SHP77 treated with DMSO at 0.1 percent for 48 hours (cell line): Measurements from ENCODE around the gene B3GALT6.

Experiments used
- DNase-seq: peaks from one replicate; lab custom pipeline; 2025; lab: John Stamatoyannopoulos, UW

The B3GALT6 gene

DNA sequence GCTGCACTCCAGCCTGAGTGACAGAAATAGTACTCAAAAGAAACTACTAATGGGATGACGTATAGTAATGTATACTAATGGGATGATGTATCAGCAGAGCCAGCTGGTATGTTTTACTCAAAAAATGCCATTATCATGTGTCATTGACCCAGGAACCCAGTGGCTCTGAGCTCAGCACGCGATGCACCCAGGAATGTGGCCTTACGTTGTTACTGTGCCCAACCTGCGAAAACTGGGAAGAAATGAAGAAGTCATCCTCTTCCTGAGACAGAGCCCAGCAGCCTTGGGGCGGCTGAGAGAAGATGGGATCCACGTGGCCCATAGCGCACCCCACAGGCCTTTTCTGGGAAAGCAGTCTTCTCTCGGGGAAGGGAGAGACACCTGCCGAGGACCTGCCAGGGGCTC, 32.8 kb downstream of the B3GALT6 start:
- no peak for DNase-seq

DNA sequence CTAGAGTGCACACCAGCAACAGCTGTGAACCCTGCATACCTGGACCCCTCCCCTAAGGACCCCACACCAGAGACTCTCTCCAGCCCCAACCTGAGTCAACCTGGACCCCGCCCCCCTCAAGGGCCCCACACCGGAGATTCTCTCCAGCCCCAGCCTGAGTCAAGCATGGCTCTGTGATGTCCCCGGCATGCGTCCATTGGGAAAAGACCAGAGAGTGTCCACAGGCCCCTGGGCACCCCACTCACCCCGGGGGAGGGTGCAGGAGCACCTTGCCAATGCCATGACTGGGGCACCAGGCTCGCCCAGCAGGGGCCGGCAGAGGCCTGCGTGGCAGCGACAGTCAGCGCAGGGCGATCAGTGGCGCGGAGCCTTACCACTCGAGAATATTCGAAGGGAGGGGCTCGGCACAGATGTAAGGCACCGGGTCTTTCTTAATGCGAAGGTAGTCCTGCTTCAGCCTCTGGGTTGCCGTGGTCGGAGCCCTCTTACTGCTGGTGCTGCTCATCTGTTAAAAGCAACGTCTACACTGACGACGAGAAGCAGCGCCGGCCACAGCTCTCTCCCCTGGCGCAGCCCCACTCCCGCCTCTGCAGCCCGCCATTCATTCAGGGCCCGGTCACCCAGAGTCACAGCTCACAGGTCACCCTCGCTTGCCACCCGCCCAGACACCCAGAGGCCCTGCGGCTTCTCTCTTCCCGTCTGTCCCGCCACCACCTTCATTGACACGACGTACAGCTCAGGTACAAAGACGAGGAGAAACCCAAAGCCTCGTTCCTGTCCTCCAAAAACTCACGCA, 35.6 kb downstream of the B3GALT6 start:
- DNase-seq, result no peak

DNA sequence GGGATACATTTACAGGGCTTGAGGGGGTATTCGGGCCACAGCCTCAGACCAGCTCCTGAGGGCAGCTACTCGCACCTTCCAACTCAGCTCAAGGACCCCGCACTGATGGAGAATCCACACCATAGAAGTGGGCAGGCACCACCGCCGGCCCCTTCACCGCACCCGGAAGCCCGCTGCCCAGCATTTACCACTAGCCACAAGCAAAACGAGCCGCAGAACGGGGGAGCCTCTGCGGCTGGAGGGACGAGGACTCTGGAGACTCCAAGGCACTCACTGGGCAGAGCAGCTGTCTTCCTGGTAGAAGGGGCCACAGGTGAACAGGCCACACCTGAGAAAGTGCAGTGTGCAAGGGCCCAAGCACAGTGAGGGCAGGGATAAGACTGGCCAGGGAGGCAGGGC, 36.2 kb downstream of the B3GALT6 start:
- DNase-seq, result no peak

DNA sequence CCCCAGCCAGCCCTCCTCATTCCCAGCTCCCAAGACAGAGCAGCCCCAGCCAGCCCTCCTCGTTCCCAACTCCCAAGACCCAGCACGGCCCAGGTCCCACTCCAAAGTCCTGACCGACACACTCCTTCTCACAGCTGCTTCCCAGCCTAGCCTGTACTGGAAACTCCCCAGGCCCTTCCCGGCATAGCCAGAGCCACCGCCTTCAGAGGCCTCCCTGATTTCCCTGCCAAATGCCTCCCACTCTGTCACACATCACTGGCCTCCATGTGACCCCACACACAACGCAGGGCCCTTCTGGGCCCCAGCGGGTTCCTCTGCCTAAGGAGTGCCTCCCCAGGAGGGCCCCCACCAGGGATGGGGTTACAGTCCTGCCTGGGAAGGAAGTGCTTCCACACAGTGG, 38.8 kb downstream of the B3GALT6 start:
- DNase-seq, result no peak

DNA sequence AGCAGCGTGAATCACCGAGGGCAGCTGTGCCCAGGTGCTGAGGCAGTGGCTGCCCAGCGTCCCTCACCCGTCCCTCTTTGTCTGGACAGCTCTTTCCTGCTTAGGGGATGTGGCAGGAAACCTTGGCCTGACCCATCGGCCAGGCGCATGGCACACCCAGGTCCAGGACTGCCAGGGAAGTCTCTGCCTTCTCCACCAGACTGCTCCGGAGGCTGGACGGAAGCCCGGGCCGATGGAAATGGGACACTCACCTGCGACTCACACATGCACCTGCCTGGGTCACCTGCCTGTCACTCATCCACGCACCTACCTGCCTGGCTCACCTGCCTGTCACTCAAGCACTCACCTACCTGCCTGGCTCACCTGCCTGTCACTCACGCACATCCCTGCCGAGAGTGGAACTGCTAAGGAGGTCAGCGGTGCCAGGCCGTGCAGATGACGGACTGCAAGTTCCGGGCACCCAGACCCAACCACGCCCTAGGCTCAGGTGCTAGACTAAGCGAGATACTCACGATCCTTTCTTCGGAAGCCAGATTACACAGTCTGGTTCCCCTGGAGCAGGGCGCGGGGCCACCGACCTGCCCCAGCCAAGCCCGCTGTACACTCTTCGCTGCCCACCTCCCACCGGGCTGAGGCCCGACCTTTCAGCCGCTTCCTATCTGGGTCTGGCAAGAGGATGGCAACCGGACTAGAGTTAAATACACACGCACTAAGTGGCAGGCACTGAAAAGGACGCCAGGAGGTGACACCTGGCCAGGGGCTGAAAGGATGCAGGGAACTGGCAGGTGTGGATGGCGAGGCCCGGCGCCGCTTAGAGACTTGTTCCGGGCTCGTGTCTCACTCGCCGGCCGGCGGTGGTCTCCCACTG, 40.5 kb downstream of the B3GALT6 start:
- DNase-seq, result no peak

DNA sequence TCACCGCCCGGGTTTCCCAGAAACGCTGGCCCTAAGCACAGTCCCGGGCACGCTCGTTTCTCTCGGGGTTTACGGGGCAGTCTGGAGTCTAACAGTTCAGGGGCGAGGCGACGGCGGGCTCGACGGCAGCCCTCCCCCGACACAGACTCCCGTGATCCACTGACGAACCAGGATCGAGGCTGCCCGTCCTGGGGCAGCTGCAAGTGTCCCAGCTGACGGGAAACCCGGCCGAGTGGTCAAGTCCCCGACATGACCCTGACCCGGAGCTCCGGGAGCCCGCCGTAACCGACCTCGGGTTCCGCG, 41.1 kb downstream of the B3GALT6 start:
- no peak for DNase-seq

DNA sequence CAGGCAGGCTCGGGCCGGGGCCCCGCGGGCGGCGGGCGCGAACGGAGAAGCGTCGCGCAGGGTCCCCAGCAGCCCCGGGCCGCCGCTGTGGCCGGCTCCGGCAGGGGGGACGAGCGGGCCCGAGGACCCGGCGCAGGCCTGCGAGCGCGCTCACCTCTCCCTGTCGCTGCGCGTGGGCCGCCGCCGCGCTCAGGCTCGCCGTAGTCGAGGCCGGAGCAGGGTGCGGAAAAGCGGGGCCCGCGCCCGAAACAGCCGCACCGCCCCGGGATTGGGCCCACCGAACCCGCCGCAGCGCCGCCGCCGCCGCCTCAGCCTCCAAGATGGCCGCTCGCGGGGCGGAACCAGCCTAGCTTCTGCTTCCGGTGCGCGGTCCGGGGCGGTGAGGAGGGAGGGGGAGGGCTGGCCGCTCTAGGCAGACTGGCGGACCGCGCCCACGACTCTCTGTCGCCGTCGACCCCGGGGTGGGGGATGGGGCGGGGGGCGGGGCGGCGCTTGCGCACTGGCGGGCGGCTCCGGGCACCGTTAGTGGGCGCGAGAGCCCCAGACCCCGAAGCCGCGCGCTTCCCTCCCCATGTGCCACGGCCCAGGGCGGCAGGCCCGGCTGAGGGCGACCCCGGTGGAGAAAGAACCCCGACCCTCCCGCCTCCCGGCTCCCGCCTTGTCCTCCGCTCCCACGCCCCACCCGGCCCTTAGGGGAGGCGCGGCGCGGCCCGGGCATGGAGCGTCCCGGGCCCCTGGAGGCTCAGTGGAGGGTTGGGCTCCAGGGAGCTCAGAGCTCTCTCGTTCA, 41.7 kb downstream of the B3GALT6 start, which contains the start of gene UBE2J2:
Gene UBE2J2 (minus strand): TSS at position 343 of the 787 bp plus-strand sequence. CDS start 5,862 bp downstream, outside the sequence.
- DNase-seq, result peak; percentile 22

DNA sequence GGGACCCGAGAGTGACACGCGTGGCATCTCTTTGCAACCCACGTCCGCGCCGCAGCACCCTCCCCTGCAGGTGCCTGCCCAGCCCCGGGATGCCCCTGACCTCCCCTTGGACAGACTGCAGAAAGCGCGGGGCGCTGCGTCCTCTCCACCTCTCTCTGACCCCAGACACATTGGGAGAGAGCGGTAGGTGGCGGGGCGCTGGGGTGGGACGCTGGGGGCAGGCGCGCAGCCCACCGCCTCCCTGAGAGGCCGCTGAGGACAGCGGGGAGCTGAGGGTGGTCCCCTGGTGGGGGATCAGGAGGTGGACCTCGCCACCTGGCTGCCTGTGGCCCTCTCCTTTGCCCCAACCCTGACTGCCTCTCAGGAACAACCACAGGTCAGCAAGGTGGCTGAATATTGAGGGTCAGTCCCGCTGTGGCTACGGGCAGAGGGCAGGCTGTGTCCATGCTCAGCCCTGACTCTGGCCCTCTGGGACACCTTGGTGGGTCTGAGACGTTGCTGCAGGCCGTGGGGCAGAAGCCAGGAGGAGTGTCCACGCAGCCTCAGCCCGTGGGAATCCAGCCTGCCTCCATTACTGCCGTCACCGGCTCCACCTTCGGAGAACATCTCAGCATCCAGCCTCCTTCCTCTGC, 42.4 kb downstream of the B3GALT6 start:
- no peak for DNase-seq

DNA sequence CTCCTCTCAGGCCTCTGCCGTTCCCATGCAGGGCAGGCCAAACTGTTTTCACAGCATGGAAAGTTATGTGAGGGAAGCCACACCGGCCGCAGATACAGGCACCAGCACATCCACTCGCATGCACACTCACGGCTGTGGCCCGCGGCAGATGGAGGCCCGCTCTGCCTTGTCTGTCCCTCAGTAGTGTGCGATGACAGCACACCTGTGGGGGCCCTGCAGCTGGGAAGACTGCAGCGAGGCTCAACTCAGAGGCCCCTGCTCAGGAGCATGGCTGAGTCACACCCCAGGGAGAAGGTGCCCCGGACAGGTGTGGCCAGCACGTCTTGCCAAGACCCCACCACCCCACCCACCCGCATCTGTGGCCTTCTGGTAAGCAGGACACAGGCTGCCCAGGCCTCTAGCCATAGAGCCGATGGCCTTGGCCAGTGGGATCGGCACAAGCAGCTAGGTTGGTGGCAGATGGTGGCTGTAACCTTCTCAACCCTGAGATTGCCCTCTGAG, 42.9 kb downstream of the B3GALT6 start:
- no peak for DNase-seq

DNA sequence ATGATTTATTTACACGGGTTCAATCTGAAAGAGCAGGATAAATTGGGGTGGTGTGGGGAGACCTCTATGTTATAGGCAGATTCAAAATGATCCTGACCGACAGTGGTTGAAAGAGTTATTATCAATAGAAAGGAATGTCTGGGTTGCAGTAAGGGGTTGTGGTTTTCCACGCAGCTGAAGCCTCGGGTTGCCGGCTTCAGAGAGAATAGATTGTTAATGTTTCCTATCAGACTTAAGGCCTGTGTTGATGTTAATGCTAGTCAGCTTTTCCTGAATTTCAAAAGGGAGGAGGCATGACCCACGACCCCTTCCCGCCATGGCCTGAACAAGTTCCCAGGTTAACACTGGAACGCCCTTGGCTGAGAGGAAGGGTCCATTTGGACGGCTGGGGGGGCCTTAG, 43.8 kb downstream of the B3GALT6 start:
- DNase-seq, result no peak

DNA sequence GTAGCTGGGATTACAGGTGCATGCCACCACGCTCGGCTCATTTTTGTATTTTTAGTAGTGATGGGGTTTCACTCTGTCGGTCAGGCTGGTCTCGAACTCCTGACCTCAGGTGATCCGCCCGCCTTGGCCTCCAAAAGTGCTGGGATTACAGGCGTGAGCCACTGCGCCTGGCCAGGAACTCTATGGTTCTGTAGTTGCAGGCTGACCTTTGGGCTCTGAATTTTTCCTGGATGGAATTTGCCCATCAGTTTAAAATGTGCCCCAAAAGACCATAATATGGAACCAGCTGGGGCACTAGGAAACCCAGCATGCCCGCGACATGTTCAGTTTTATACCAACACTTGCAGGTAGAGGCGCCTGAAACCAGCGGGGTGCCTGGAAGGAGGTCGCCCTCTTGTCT, 46.6 kb downstream of the B3GALT6 start:
- DNase-seq, result no peak

DNA sequence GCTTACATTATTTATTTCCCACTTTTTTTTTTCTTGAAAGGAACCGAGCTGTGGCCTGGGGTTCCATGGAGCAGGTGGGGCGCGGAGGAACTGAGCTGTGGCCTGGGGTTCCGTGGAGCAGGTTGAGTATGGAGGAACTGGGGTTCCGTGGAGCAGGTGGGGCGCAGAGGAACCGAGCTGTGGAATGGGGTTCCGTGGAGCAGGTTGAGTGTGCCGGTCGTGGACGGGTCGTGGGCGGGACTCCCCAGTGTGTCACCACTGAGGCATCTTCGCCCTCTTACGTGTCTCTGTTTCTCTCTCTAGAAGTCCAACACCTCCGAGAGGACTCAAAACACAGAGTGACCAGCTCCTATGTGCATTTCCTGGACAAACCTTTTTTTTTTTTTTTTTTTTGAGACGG, 47.0 kb downstream of the B3GALT6 start:
- no peak for DNase-seq

DNA sequence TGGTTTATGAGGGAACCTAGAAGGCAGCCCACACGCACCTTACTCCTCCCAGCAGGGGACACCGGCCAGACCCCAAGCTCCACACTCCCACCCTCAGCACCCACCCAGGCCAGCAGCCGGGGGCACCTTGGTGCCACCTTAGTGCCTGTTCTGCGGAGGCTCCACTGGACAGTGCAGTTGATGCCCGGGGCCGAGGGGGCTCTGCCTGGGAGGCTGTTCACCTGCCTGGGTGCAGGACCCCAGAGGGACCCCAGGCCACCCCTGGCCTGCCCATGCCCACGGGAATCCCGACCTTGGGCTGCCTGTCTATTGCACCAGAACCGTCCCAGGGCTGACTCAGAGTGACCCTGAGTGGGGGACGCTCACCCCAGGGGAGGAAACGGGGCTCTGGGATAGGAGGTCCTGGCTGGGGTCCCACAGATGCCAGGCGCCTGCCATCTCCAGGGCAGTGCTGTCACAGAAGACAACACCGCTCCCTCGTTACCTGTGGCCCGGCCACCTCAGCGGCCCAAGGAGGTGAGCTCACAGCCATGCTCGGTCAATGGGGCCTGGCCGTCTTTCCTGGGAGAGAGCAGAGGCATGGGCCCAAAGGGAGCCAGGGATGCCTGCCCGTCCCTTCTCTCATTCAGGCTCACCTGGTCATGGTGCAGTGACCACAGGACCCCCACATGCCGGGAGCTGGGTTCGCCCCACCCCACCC, 48.9 kb downstream of the B3GALT6 start:
- DNase-seq, result no peak

DNA sequence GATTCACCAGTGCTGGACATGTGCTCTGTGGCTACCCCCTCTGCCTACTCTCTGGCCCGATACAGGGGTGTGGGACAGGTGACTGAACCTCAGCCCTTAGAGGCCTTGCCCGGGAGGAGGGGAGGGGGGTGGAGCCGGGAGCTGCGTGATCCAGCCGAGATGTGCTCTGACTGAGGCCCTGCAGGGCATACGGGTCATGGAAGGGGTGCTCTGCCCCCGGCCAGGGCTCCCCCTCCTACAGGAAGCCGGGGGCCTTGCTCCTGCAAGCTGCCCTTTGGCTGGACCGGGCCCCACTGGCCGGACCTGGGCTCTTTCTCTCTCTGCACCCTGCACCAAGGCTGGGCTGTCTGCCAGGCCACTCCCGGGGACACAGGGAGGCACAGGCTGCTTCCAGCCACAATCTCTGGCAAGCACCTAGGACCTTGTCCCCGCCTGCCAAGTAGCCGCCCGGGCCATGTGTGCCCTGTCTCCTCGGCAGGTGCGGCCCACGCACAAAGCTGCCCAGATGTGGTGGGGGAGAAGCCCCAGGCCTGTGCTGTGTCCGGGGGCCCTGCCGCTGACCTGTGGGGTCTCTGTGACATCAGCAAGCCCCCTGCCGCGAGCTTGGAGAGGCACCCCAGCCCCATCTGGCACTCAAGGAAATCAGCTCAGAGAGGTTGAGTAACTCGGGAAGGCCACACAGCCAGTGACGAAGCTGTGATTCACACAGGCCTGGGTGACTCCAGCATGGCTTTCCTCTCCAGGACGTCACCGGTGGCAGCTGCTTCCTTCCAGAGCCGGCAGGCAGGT, 49.7 kb downstream of the B3GALT6 start:
- no peak for DNase-seq

DNA sequence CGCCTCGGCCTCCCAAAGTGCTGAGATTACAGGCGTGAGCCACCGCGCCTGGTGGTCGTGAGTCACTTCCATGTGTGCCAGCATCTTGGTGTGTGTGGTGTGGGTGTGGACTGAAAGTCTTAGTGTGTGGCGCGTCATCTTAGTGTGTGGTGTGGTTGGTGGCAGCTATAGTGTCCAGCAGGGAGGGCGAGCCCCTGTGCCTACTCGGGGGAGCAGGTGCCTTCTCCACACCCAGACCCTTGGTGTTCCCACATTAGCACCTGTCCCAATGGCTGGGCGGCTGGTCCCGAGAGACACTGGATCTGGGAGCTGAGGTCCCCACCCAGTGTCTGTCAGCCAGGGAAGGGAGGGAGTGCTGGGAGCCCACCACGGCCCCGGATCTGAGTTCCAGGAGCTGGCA, 51.0 kb downstream of the B3GALT6 start:
- no peak for DNase-seq

DNA sequence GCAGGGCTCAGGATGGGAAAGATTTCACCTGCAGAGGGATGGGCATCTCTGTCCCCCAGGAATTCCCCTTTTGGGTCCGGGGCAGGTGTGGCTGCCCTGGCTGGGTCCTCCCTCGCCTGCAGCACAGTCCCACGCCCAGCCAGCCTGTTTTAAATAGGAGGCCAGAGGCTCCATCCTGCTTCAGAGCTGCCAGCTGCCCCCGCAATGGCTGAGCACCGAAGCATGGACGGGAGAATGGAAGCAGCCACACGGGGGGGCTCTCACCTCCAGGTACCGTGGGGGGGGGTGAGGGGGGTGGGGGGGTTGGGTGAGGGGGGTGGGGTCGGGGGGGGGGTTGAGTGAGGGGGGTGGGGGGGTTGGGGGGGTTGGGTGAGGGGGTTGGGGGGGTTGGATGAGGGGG, 51.8 kb downstream of the B3GALT6 start:
- no peak for DNase-seq
